GM21619 (cell line): ENCODE data around the gene SNX32.
"Not testable (repeated sequence)": the region's sequence is repeated elsewhere in the genome, so short reads cannot be mapped to it uniquely, and the experiment has no call there.

ENCODE experiments used
- ATAC-seq: cut with Tn5 transposase; IDR thresholded peaks from one replicate; pipeline ENCODE4 v1.9.1; 2021; ENCODE audit not compliant: unreplicated experiment

SNX32 gene

DNA sequence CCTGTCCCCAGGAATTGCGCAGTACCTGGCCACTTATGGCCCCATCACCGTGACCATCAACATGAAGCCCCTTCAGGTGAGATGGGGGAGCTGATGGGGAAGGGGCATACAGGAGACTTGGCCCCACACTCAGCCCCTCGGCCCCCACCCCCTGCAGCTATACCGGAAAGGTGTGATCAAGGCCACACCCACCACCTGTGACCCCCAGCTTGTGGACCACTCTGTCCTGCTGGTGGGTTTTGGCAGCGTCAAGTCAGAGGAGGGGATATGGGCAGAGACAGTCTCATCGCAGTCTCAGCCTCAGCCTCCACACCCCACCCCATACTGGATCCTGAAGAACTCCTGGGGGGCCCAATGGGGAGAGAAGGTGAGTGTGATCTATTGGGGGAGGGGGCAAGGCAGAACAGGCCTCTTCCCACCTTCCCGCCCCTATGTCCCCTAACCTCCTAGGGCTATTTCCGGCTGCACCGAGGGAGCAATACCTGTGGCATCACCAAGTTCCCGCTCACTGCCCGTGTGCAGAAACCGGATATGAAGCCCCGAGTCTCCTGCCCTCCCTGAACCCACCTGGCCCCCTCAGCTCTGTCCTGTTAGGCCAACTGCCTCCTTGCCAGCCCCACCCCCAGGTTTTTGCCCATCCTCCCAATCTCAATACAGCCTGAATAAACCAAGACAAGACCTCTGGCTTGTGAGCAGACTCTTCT, 49.4 kb downstream of the SNX32 start:
- no peak for ATAC-seq

DNA sequence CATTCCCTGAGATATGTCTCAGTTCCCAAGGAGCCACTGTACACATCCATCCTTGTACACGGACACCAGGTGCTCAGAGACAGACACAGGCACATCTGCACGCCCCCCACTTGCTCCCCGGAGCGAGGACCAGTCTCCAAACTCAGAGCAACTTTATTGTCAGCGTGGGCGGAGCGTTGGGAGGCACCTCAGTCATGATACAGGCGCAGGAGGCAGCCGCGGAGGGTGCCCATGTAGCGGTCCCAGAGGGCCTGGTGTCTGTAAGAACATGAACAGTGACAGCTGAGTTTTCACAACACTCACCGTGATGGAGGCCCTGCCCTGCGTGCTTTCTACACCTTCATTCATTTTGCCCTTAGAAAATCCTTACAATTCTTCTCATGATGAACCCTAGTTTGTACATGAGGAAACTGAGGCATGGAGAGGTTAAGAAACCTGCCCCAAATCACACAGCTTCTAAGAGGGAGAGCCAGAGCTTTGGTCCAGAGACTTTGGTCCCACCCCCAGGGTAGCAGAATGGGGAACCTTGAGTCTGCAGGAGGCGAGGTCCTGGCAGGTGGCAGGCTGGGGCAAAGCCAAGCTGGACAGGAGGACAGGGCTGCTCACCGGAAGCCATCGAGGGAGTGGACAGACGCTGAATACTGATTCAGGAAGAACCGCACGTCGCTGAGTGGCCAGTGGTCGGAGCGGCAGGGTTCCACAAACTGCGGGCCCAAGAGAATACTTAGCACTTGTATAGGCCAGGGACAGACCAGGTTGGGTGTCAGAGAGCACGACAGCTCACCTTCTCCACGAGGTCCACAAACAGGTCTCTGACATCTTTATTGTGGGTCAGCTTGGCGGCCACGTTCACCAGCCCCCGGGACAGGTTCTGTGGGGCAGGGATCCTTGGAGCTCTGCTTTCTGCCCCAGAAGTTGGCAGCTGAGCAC, 50.3 kb downstream of the SNX32 start:
- no peak for ATAC-seq

DNA sequence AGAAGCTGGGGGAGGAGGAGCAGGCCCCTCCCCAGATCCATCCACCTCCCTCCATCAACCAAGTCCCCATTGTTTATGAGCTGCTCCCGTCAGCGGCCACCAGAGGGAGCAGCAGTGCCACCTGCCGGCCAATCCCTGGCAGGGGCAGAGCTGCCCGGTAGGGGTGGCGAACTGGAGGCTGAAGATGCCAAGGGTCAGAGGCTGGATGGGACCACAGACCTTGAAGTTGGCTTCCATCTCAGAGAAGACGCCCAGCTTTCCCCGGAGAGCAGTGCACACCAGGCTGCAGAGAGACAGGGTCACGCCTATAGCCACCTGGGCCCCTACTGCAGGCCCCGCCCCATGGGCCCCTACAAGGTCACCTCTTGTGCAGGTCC, 50.9 kb downstream of the SNX32 start:
- no peak for ATAC-seq

DNA sequence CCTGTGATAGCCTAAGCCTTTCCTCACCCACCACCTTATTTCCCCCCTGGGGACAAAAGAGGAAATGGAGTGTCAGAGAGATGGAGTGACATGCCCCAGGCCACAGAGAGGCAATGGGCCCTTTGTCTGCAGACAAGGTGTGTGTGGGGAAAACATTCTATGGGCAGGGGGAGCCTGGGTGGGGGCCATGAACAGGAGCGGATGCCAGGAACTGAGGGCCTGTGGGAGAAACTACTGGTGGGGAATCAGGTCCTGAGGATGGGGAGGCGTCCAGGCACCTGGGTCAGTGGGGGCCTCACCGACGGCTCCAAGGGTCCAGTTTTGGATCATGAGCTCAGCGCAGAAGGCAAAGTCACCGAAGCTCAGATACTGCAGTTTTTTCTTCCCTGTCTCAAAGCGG, 51.5 kb downstream of the SNX32 start:
- ATAC-seq = no peak

DNA sequence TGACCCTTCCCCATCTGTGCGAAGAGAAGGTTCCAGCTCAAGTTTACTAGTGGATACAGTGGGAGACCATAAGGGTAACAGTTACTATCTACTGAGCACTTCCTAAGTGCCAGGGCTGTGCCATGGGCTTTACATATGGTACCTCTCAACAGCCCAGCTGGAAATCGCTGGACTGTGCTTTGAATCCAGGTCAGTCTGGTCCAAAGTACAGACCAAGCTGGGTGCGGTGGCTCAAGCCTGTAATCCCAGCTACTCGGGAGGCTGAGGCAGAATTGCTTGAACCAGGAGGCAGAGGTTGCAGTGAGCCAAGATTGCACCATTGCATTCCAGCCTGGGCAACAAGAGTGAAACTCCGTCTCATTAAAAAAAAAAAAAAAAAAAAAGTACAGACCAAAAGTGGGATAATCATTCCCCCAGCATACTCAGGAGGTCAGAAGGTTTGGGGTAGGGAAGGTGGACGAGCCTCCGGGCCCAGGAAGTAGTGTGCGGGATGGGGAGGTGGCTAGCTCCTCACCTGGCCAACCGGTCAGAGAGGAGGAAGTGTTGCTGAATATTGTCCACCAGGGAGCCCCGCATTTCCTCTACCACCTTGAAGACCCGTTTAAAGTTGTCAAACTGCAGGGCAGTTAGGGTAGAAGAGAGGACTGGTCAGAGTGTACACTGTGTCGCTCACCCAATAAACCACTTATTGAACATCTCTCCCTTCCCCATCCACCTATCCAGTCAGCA, 52.2 kb downstream of the SNX32 start:
- no peak for ATAC-seq

DNA sequence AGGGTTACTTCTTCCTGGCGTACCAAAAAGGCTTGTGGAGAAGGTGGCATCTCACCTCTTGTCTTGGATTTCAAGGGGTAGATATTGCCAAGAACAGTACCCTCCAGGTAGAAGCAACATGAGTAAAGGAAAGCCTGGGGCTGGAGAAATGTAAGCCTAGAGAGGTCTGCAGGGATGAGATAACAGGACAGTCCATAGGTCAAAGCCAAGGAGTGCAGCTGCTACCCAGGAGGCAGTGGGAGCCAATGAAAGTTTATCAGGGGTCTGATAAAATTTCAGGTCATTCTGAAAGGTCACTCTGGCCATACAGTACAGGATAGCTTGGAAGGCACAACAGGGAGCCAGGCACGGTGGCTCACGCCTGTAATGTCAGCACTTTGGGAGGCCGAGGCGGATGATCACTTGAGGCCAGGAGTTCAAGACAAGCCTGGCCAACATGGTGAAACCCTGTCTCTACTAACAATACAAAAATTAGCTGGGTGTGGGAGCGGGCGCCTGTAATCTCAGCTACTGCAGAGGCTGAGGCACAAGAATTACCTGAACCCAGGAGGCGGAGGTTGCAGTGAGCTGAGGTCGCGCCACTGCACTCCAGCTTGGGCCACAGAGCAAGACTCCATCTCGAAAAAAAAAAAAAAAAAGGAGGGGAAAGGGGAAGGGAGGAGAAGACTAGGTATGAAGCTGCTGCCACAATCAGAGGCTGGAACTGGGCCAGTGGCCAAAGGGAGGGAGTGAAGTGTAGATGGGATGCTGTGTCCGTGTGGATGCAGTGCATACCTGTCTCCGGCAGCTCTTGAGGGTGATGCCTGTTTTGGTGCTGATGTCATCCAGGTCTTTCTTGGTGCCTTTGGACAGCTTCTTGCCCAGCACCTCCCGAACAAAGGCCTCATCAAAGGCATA, 53.3 kb downstream of the SNX32 start:
- ATAC-seq = no peak

DNA sequence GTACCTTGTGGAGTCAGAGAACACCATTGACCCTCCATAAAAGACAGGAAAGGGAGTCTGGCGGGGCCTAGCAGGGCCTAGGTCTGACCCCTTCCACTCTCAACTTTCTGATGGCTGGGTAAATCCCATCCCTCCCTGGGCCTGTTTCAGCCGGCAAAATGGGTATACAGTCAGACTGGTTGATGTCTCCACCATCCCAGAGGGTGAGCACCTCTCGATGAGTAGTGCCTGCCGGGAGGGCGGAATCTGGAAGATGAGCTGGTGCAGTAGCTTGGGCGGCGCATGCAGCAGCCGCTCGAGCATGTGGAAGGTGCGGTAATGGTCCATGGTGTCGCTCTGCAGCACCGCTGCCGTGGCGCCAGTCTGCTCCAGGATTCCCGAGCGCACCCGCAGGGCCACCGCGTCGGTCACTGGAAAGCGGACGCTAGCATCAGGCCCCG, 54.0 kb downstream of the SNX32 start:
- peak; percentile 1 for ATAC-seq

DNA sequence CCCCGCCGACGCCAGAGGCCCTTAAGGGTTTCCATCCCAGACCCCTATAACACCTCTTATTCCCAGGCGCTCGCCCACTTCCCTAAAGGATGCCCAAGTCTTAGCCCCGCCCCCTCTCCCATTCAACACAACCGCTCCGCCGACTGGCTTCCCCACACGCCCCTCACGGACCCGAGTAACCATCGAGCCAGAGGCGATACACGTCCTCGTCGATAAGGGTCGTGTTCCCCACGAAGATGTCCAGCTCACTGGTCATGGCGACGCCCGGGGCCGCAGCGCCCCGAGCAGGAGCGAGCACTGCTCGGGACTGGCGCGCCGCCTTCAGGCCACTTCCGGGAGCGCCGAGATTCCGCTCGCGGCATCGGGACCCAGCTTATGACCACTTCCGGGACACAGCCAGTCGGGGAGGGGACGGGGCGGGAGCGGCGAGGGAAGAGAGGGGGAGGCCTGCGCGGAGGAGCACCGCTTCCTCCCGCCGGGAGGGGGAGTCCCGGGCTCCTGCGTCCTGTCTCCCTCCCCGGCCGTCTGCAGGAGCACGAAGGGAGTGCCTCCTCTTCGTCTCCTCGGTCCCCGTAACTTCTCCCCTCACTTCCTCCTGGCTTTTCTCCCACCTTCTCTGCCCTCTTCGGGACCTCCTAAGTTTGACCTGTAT, 54.5 kb downstream of the SNX32 start, which contains the start of gene FIBP:
TSS of gene FIBP (minus strand) at position 309 of the 652 bp plus-strand sequence. CDS start at position 256, 53 bp downstream.
- ATAC-seq = peak; percentile 43

DNA sequence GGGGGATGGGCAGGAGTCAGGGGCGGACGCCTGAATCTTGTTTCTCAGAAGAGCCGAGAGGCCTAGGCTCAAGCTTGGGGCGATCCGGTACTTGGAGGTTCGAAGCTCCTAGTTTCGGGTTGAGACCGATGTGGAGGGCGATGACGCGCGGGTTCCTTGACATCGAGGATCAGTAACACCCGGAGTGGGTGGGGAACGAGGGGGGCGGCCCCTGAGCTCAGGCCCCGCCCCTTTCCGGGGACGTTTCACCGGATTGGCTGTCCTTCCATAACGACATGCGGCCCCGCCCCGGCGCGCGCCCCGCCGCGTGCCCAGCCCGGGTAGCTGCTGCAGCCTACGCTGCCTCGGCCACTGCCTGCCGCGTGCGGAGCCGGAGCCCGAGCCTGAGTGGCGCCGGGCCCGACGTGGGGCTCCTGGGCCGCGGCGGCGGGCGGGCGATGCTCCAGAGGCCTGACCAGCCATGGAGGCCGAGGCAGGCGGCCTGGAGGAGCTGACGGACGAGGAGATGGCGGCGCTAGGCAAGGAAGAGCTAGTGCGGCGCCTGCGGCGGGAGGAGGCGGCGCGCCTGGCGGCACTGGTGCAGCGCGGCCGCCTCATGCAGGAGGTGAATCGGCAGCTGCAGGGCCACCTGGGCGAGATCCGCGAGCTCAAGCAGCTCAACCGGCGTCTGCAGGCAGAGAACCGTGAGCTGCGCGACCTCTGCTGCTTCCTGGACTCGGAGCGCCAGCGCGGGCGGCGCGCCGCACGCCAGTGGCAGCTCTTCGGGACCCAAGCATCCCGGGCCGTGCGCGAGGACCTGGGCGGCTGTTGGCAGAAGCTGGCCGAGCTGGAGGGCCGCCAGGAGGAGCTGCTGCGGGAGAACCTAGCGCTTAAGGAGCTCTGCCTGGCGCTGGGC, 56.8 kb downstream of the SNX32 start, which contains the start of gene CCDC85B:
TSS of gene CCDC85B (plus strand) at position 350 of the 895 bp plus-strand sequence. CDS start at position 461, 111 bp downstream.
- ATAC-seq = peak; percentile 45

DNA sequence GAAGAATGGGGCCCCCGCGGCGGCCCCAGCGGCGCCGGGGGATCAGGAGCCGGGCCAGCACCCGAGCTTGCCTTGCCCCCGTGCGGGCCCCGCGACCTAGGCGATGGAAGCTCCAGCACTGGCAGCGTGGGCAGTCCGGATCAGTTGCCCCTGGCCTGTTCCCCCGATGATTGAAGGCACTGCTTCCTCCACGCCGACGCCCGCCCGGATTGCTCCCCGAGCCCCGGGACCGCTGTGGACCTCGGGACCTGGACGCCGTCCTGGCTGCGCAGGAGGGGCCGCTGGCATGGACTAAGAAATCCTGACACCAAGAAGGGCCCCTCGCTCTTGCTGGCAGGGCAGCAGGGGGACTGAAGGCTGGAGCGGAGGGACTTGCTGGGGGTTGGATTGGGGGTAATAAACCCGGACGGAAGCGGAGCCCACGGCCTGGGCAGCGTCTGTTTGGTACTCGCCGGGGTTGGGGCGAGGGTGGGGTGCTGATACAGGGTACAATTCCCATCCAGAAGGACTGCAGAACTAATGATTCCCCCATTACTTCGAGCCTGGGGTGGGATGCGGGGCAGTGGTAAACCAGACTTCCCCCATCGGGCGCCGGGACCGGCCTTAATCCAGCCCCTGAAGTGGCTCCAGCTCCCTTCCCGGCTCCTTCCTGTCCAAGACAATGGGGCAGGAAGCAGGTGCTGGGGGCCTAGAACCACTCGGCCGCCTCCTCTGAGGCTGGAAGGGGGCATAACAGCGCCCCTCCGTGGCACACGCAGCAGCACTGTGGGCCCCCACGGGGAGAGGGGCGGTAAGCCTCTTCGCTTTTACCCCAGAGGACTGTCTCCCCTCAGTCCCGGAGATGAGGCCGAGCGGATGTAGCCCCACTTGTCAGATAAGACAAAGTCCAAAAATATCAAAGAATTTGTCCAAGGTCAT, 57.7 kb downstream of the SNX32 start:
- ATAC-seq = no peak

DNA sequence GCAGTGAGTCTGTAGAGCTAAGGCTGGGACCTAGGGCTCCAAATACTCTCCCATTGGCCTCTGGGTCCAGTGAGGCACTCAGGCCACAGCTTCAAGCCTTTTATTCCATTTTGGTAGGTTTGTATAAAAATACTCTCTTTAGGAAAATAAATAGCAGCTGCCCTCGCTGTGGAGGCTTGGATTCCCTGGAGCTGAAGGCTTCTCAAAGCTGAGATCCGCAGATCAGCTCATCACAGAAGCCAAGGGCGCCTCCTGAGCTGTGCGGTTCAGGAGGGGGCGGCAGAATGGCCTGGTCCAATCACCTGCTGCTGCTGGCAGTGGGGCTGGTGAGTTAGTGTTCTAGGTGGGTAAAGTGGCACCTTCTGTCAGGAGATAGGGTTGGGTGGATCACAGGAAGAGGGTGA, 58.4 kb downstream of the SNX32 start:
- not testable (repeated sequence) for ATAC-seq

DNA sequence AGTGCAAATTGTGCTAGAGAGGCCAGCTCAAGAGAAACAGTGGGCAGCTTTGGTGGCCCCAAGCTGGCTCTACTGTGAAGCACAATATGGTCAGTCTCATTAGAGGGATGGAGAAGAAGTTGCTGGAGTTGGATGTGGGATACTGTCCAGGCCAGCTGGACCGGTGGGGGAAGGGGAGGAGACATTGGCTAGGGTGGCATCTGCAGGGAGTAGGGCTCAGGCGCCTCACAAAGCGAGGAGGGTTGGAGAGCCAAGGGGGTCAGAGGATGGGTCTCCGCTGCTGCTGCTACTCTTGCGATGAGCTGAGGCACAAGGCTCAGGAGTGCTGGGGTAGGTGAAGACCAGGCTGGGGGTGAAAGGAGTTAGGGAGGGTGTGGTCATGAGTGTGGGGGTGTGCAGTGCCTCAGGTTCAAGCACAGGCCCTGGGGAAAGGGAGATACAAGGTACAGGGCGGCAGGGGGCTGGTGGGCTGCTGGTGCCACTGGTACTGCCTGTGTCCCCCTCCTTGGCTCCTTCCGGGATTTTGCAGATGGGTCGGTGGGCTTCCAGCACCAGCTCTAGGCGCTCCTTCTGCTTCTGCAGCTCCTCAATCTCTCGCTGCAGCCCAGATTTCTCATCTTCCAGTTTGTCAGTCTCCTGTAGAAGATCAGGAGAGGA, 59.0 kb downstream of the SNX32 start:
- no peak for ATAC-seq

DNA sequence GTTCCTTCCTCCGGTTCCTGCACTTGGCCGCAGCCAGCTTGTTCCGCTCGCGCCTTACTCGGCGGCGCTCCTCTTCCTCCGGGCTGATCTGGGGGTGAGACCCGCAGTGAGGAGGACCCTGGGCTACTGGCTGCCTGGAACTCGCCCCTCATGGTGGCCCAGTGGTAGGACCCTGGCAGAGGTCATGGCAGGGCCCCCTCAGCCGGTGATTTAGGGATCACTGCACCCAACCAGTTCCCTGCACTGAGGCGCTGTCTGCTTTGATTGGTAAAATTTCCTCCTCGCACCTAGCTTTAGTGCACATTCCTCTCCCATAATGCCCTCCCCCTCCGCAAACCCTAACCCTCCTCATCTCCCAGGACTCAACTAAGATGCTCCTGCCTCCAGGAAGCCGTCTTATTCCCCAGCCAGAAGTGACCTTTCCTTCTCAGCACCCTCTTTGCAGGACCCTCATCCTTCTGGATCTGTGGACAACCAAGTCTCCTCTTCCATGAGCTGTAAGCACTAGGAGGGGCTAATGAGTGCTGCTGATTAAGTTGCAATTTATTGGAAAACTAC, 60.4 kb downstream of the SNX32 start:
- ATAC-seq = no peak

DNA sequence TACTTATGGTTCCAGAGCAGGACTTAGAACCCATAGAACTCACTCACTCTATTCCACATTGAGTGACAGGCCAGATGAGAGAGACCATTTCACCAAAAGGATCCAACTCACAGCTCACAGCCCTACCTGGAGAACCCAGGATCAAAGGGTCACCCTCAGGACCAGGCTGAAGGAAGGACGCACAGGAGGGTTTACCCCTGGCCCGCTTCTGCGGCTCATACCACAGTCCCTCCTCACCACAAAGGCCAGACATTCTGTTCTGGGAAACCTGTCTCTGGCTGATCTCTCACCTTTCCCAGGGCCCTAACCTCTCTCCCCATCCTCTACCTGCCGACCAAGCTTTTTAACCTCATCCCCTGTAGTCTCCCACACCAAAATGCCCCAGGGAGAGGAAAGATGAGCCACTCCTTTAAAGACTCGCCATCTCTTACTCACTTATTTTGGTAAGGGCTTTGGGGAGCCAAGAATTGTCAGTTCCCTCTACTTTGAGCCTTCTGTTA, 61.8 kb downstream of the SNX32 start:
- ATAC-seq = no peak

DNA sequence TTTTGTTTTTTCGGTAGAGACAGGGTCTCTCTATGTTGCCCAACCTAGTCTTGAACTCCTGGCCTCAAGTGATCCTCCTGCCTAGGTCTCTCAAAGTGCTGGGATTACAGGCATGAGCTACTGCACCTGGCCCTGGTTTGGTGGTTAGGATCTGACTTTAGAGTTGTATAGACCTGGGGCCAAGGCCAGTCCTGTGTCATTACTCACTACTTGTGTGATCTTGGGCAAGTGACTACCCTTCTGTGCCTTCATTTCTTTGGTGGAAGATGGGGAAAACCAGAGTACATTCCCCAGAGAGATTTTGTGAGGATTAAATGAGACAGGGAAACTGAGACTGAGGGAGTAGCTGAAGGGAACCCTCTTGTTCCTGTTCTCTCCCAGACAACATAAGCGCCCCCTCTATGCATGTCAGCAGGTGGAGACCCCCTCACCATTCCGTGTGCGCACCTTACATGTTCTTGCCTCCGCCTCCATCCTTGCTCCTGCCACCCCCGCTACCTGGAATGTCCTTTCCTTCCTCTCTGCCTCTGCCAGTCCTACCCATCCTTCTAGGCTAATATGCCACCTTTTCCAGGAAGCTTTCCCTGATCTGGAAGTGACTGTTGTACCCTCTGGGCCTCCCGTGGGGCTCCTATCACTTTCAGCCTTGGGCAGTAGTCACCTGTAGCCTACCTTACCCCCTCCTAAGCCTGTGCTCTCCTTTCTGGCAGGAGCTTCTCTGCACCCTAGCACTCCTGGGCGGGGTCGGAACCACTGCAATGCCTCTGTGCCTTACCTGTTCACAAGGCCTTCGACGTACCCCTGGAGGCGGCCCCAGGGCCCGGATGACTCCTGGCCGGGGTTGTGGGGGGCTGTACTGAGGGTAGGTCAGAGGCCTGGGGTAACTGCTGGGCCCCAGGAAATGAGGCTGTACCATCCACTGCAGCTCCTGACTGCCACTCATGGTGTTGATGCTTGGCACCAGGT, 62.6 kb downstream of the SNX32 start:
- no peak for ATAC-seq
